Naive B cell (primary cell): ENCODE measurements around the gene C19orf25. TPM values are rescaled to one million over a fixed set of nuclear protein-coding genes. Genes with fewer than 3 reads are reported as not detected.
A peak's percentile ranks its signal among the peaks of the same experiment; 100 is the strongest.

Source experiments
- ATAC-seq, 2 donors: fragments of 150-1000 bp; cut with Tn5 transposase; 2 replicates each; pipeline ENCODE4 v1.10.0; 2021; ENCODE audit warnings: low read depth in 2 of 2, mild to moderate bottlenecking in 2 of 2, moderate library complexity in 2 of 2
- DNase-seq: peaks from one replicate; pipeline ENCODE4 v3.0.0; 2022
- H3K27ac Mint-ChIP-seq, 6 donors: one replicate each; pipeline ENCODE4 v1.8.0; 2020 to 2022; ENCODE audit warnings: mild to moderate bottlenecking in 6 of 6, mixed read lengths in 6 of 6, moderate library complexity in 5 of 6, inconsistent platforms in 2 of 6
- H3K27me3 Mint-ChIP-seq, 3 donors: one replicate each; pipeline ENCODE4 v1.8.0; 2021 to 2022; ENCODE audit warnings: mixed read lengths in 3 of 3, mild to moderate bottlenecking in 1 of 3
- H3K36me3 Mint-ChIP-seq, 2 donors: one replicate each; pipeline ENCODE4 v1.8.0; 2020 to 2022; ENCODE audit warnings: mixed read lengths in 2 of 2, inconsistent platforms in 1 of 2, mild to moderate bottlenecking in 1 of 2
- H3K4me1 Mint-ChIP-seq, 3 donors: one replicate each; pipeline ENCODE4 v1.8.0; 2020 to 2022; ENCODE audit warnings: mixed read lengths in 3 of 3, inconsistent platforms in 1 of 3, mild to moderate bottlenecking in 1 of 3, moderate library complexity in 1 of 3
- H3K4me3 Mint-ChIP-seq, 8 donors: one replicate each; pipeline ENCODE4 v1.8.0; 2020 to 2022; ENCODE audit warnings: mild to moderate bottlenecking in 8 of 8, mixed read lengths in 8 of 8, moderate library complexity in 8 of 8, inconsistent platforms in 2 of 8
- H3K9me3 Mint-ChIP-seq, 7 donors: one replicate each; pipeline ENCODE4 v1.8.0; 2020 to 2022; ENCODE audit warnings: mixed read lengths in 7 of 7, mild to moderate bottlenecking in 5 of 7, inconsistent platforms in 2 of 7, moderate library complexity in 1 of 7
- polyA plus RNA-seq, 6 donors: library from polyadenylated mRNA; unstranded; fragments of 300-500 nt; fragmentation: Illumina TruSeq; gene quantifications; one replicate each; pipeline ENCODE4 v1.2.3, GENCODE V29; 2021; ENCODE audit warnings: low read depth in 6 of 6

Gene C19orf25
- polyA plus RNA-seq, 6 donors from 2014 or later = 39.0 to 78.2 (median 46.9) TPM

- H3K27ac Mint-ChIP-seq = no peak overlapping the region
- DNase-seq (no peak), ATAC-seq (no peak)
- H3K4me3 Mint-ChIP-seq = no peak overlapping the region
- H3K9me3 Mint-ChIP-seq = no peaks in the 10 kb centered on the region
- H3K4me1 Mint-ChIP-seq = peaks cover 16 to 39% (median 22%) of the 10 kb centered on the region in 3 donors
- H3K36me3 Mint-ChIP-seq = peaks cover 0 to 8% of the 10 kb centered on the region in 2 donors
- peaks cover 0 to 10% (median 0%) of the 10 kb centered on the region in 3 donors for H3K27me3 Mint-ChIP-seq
Observed at GRCh38 chr19:1474765-1475351, 4.2 kb downstream of the C19orf25 start.

GRCh38 chr19:1474011-1474764 lies 4.8 kb downstream of the C19orf25 start:
- peaks cover 15 to 38% (median 18%) of the 10 kb centered on the region in 3 donors for H3K4me1 Mint-ChIP-seq
- H3K27ac Mint-ChIP-seq = no peak overlapping the region
- DNase-seq = no peak
- peak overlapping the region in 1 of 8 donors; percentile 65 for H3K4me3 Mint-ChIP-seq
- H3K36me3 Mint-ChIP-seq = peaks cover 0 to 5% of the 10 kb centered on the region in 2 donors
- no peak for ATAC-seq
- peaks cover 0 to 11% (median 0%) of the 10 kb centered on the region in 3 donors for H3K27me3 Mint-ChIP-seq
- no peaks in the 10 kb centered on the region for H3K9me3 Mint-ChIP-seq

GRCh38 chr19:1473085-1473851 lies 5.7 kb downstream of the C19orf25 start:
- Mint-ChIP-seq H3K27ac (peak overlapping the region in 2 of 6 donors; percentile 15 to 52), H3K4me1 (peaks cover 11 to 34% (median 13%) of the 10 kb centered on the region in 3 donors), H3K9me3 (no peaks in the 10 kb centered on the region), H3K4me3 (peak overlapping the region in 3 of 8 donors; percentile 20 to 63 (median 46)), H3K36me3 (no peaks in the 10 kb centered on the region), H3K27me3 (peaks cover 0 to 11% (median 0%) of the 10 kb centered on the region in 3 donors)
- ATAC-seq (no peak), DNase-seq (no peak)

DNA sequence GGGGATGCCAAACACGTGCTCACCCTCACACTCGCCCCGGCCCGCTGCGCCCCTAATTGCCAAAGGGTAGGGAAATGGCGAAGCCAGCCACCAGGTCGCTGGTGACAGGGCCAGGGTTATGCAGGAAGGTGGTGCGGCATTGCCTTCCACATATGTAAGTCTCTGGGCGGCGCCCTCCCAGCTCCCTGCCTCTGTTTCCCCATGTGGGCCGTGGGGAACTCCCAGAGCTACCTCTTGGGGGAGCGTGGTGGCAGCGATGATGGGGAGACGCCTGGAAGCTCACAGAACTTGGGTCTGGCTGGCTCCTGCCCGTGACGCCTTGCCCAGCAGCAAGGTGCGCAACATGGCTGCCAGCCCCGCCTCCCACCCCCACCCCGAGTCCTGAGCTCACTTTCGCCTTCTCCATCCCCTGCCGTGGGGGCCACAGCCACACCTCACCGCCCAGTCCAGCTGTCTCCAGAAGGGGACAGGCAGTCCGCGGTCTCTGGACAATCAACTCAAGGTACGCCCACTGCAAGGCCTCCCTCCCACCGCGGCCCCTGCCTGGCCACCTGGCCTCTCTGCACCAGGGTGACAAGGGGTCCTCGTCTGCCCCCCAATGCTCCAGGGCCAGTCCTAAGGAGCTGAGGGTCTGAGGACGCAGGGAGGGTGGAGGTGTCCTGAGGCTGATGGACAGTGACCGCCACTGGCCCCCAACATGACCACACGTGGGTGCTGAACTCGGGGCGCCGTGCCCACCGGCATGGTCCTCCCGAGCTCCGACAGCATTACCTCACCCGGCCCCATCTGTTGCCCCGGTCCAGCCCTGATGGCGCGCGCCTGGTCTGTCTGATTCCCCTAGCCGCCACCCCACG lies 6.6 kb downstream of the C19orf25 start:
- H3K9me3 Mint-ChIP-seq = no peaks in the 10 kb centered on the region
- H3K27me3 Mint-ChIP-seq = peaks cover 0 to 11% (median 0%) of the 10 kb centered on the region in 3 donors
- no peak for ATAC-seq

DNA sequence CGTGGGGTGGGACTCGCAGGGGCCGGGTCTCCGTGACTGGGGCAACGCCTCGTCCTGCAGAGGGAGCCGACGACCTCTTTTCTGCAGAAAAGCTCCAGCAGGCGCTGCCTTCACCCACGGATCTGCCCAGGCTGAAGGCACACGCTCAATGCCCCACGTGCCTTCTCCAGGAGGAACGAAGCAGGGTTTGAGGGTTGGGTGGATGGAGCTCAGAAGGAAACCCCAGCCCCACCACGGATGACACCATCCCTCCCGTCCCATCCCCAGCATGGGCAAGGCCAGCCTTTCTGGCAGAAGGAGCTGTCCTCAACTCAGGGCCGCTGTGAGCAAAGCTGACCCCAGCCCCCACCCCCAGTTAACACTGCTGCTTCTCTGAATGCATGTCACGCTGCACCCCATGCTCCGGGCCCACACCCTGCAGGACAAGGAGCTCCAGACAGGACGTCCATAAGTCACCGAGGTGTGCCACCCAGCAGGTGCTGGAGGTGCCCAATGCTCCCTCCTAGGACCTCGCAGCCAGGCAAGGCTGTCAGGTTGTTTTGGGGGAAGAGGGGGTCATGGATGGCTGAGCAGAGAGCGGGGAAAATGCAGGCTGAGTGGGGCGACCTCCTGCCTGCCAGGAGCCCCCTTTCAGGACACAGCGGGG lies 7.4 kb downstream of the C19orf25 start:
- Mint-ChIP-seq H3K9me3 (no peaks in the 10 kb centered on the region), H3K4me1 (peaks cover 6 to 19% (median 7%) of the 10 kb centered on the region in 3 donors), H3K36me3 (no peaks in the 10 kb centered on the region), H3K27ac (no peak overlapping the region), H3K27me3 (peaks cover 0 to 15% (median 0%) of the 10 kb centered on the region in 3 donors), H3K4me3 (peak overlapping the region in 6 of 8 donors; percentile 54 to 89 (median 74))
- ATAC-seq (peak; percentile 14 to 16), DNase-seq (no peak)

More for the DNA sequence above, 6.6 kb downstream of the C19orf25 start:
- H3K4me1 Mint-ChIP-seq = peaks cover 10 to 27% (median 12%) of the 10 kb centered on the region in 3 donors
- no peaks in the 10 kb centered on the region for H3K36me3 Mint-ChIP-seq
- no peak for DNase-seq
- H3K4me3 Mint-ChIP-seq = peak overlapping the region in 5 of 8 donors; percentile 20 to 81 (median 36)
- H3K27ac Mint-ChIP-seq = no peak overlapping the region

GRCh38 chr19:1471010-1471514 lies 8.0 kb downstream of the C19orf25 start:
- Mint-ChIP-seq H3K27me3 (peaks cover 0 to 16% (median 0%) of the 10 kb centered on the region in 3 donors), H3K36me3 (no peaks in the 10 kb centered on the region), H3K27ac (peak overlapping the region in 1 of 6 donors; percentile 39), H3K4me1 (peaks cover 6 to 16% (median 7%) of the 10 kb centered on the region in 3 donors), H3K4me3 (peak overlapping the region; percentile 40 to 89 (median 78)), H3K9me3 (no peaks in the 10 kb centered on the region)
- ATAC-seq (peak; percentile 14 to 18), DNase-seq (no peak)

GRCh38 chr19:1470305-1471009 lies 8.6 kb downstream of the C19orf25 start:
- no peak overlapping the region for H3K27ac Mint-ChIP-seq
- peaks cover 0 to 16% (median 0%) of the 10 kb centered on the region in 3 donors for H3K27me3 Mint-ChIP-seq
- ATAC-seq (peak; percentile 62 to 70), DNase-seq (peak; percentile 58)
- peaks cover 6 to 16% (median 7%) of the 10 kb centered on the region in 3 donors for H3K4me1 Mint-ChIP-seq
- peak overlapping the region; percentile 54 to 90 (median 81) for H3K4me3 Mint-ChIP-seq
- H3K9me3 Mint-ChIP-seq = no peaks in the 10 kb centered on the region
- H3K36me3 Mint-ChIP-seq = no peaks in the 10 kb centered on the region

DNA sequence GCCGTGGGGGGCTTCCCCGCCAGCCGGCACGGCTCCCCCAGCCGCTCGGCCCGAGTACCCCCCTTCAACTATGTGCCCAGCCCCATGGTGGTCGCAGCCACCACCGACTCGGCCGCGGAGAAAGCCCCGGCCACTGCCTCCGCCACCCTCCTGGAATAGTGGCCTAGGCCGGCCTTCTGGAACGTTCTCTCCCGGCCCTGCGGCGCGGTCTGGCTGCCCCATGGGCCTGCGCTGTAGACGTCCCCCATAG lies 9.0 kb downstream of the C19orf25 start:
- Mint-ChIP-seq H3K4me1 (peaks cover 6 to 16% (median 7%) of the 10 kb centered on the region in 3 donors), H3K36me3 (no peaks in the 10 kb centered on the region), H3K27me3 (peaks cover 0 to 16% (median 0%) of the 10 kb centered on the region in 3 donors), H3K9me3 (no peaks in the 10 kb centered on the region), H3K4me3 (peak overlapping the region; percentile 54 to 90 (median 81)), H3K27ac (peak overlapping the region in 1 of 6 donors; percentile 63)
- ATAC-seq = no peak
- DNase-seq = no peak

DNA sequence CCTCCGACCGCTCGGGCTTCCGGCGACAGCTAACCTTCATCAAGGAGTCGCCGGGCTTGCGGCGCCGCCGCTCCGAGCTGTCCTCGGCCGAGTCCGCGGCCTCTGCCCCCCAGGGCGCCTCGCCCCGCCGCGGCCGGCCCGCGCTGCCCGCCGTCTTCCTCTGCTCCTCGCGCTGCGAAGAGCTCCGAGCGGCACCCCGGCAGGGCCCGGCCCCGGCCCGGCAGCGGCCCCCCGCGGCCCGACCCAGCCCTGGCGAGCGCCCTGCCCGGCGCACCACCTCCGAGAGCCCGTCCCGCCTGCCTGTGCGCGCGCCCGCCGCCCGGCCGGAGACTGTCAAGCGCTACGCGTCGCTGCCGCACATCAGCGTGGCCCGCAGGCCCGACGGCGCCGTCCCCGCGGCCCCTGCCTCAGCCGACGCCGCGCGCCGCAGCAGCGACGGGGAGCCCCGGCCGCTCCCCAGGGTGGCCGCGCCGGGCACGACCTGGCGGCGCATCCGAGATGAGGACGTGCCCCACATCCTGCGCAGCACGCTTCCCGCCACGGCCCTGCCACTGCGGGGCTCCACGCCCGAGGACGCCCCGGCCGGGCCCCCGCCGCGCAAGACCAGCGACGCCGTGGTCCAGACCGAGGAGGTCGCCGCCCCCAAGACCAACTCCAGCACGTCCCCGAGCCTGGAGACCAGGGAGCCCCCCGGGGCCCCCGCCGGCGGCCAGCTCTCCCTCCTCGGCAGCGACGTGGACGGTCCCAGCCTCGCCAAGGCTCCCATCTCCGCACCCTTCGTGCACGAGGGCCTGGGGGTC lies 9.6 kb downstream of the C19orf25 start:
- Mint-ChIP-seq H3K4me3 (peak overlapping the region in 4 of 8 donors; percentile 54 to 89 (median 81)), H3K9me3 (no peaks in the 10 kb centered on the region), H3K27me3 (peaks cover 0 to 16% (median 0%) of the 10 kb centered on the region in 3 donors), H3K4me1 (peaks cover 6 to 16% (median 7%) of the 10 kb centered on the region in 3 donors), H3K27ac (no peak overlapping the region), H3K36me3 (no peaks in the 10 kb centered on the region)
- ATAC-seq (peak; percentile 28 to 29), DNase-seq (no peak)

GRCh38 chr19:1468821-1469254 lies 10.2 kb downstream of the C19orf25 start:
- DNase-seq (no peak), ATAC-seq (peak; percentile 15 to 17)
- H3K9me3 Mint-ChIP-seq = no peaks in the 10 kb centered on the region
- H3K27ac Mint-ChIP-seq = no peak overlapping the region
- no peaks in the 10 kb centered on the region for H3K36me3 Mint-ChIP-seq
- H3K27me3 Mint-ChIP-seq = peaks cover 0 to 16% (median 0%) of the 10 kb centered on the region in 3 donors
- peaks cover 6 to 16% (median 7%) of the 10 kb centered on the region in 3 donors for H3K4me1 Mint-ChIP-seq
- H3K4me3 Mint-ChIP-seq = peak overlapping the region in 6 of 8 donors; percentile 30 to 77 (median 52)

DNA sequence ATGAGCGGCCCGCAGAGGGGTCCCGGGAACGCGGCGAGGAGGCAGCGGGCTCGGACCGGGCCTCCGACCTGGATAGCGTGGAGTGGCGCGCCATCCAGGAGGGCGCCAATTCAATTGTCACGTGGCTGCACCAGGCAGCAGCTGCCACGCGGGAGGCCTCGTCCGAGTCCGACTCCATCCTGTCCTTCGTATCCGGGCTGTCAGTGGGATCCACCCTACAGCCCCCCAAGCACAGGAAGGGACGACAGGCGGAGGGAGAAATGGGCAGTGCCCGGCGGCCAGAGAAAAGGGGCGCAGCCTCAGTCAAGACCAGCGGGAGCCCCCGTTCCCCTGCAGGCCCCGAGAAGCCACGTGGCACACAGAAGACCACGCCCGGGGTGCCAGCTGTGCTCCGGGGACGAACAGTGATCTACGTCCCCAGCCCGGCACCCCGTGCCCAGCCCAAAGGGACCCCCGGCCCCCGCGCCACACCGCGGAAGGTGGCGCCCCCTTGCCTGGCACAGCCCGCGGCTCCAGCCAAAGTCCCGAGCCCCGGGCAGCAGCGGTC lies 10.7 kb downstream of the C19orf25 start:
- Mint-ChIP-seq H3K36me3 (no peaks in the 10 kb centered on the region), H3K4me1 (peaks cover 5 to 16% (median 6%) of the 10 kb centered on the region in 3 donors), H3K27me3 (peaks cover 0 to 16% (median 0%) of the 10 kb centered on the region in 3 donors), H3K27ac (no peak overlapping the region), H3K9me3 (no peaks in the 10 kb centered on the region), H3K4me3 (peak overlapping the region in 6 of 8 donors; percentile 25 to 82 (median 60))
- ATAC-seq = no peak
- DNase-seq = no peak
